Body of pancreas (tissue), 4 donors: Measurements from ENCODE around the gene VRK1.

Experiments used
- POLR2A ChIP-seq, 3 donors: fragments of 450-650 bp; IDR thresholded peaks; one replicate each; pipeline ENCODE4 v1.6.1; 2016; ENCODE audit warnings: antibody characterized with exemption in 3 of 3, mild to moderate bottlenecking in 2 of 3
- TF ChIP-seq, protein P1 (sequence below), 7 experiments: fragments of 450-650 bp in 4 of 7; fragments of 200-600 bp in 3 of 7; sonication (generic) in 3 of 7; IDR thresholded peaks; one replicate each; pipeline ENCODE4 v1.5.1; 2016 to 2019; ENCODE audit warnings: antibody characterized with exemption in 7 of 7

DNA sequence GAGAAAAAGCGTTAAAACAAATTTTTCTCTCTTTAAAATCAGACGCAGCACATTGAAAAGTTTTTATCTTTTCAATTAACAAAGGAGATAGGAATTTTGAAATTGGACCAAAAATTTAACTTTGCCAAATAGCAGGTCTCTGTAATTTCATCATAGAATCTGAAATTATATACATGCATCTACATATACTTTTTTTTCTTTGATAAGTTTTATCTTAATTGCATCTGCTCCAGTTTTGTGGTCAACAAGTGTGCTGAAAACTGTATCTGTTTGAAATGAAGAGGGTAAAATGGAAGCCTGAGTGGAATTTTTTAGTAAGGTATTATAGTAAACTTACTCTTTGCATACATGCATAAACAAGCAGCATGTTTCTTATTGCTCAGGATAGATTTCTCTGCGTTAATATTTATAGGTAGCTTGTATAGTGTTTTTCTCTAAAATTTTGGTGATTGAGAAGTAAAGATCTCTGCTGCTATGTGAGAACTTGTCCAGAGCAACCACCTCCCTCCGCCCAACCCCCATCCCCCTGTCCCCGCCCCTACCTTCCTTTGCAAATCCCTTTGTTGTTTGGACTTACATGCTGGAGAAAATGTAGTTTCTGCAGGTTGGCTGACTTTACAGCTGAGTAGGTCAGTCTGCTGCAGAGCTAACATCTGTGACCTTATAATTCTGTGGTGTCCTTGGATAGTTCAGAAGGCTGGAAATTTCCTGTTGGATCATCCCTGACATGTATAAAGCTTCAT is 64.6 kb downstream of the VRK1 start:
- TF ChIP-seq, protein P1, sequence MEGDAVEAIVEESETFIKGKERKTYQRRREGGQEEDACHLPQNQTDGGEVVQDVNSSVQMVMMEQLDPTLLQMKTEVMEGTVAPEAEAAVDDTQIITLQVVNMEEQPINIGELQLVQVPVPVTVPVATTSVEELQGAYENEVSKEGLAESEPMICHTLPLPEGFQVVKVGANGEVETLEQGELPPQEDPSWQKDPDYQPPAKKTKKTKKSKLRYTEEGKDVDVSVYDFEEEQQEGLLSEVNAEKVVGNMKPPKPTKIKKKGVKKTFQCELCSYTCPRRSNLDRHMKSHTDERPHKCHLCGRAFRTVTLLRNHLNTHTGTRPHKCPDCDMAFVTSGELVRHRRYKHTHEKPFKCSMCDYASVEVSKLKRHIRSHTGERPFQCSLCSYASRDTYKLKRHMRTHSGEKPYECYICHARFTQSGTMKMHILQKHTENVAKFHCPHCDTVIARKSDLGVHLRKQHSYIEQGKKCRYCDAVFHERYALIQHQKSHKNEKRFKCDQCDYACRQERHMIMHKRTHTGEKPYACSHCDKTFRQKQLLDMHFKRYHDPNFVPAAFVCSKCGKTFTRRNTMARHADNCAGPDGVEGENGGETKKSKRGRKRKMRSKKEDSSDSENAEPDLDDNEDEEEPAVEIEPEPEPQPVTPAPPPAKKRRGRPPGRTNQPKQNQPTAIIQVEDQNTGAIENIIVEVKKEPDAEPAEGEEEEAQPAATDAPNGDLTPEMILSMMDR (IDR thresholded peaks at IDR 0.05): no peak
- TF ChIP-seq POLR2A (IDR thresholded peaks at IDR 0.05): no peak
